ENCODE results near the gene CAPN11. TPM values are rescaled to one million over a fixed set of nuclear protein-coding genes. Genes with fewer than 3 reads are reported as not detected.

The CAPN11 gene
- total RNA-seq, 1 experiment from 2014 or later: not detected

DNA sequence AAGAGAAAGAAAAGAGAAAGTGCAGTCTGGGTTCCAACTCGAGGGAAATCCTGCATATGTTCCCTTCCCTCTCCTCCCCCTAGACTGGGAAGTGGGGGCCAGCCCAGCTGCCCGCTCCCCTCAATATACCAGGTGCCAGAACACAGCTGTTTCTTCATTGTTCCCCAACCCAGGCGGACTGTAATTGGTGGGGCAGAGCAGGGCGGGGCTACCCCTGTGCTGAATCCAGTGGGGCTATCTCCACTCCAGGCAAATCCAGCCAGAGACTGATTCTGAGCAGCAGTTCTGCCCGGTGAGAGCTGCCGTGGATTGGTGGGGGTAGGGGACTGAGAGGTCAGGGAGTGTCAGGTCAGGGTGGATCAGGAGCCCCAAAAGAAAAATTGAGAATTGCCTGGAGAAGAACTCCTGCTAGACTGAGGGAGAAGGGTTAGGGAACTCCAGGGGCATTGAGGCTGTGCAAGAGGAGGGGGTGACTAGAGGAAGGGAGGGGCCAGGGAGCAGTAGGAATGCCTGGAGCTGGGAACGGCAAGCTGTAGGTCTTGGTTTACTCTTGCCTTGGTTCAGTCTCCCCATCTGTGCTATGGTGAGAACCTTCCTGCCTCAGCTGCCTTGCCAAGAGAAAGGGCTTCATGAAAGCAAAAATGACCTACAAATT lies 58.2 kb downstream of the CAPN11 start, which contains the start of gene MYMX:
TSS of gene MYMX (plus strand) at position 250 of the 655 bp plus-strand sequence. CDS start 546 bp downstream, outside the sequence.
- ChIA-PET POLR2A (no interaction called here), RAD21 (ENCODE audit: low non-redundant PET in 1 of 2, low total read pairs in 2 of 2, uncharacterized antibody in 2 of 2, unreplicated experiment in 2 of 2) (no interaction called here), CTCF (no interaction called here)
- Histone ChIP-seq H3K79me2 (ENCODE audit: insufficient read depth, low read length) (no peaks in the 10 kb centered on the region), H3K4me2 (ENCODE audit: low read length) (no peak within 1 kb of the TSS), H2AFZ (ENCODE audit: low read depth, low read length, poor library complexity, severe bottlenecking) (no peak within 1 kb of the TSS), H3K27me3 (ENCODE audit: insufficient read depth, low read length) (no peaks in the 10 kb centered on the region), H3K9me2 (ENCODE audit: insufficient read depth) (no peaks in the 10 kb centered on the region), H4K20me1 (ENCODE audit: insufficient read depth) (no peaks in the 10 kb centered on the region), H3K27ac (ENCODE audit: low read depth, low read length) (no peak within 1 kb of the TSS), H3K4me3 (replicated peaks in 1 of 2; ENCODE audit: low read depth in 1 of 2, low read length in 2 of 2) (no peak within 1 kb of the TSS), H3K9me3 (ENCODE audit: control insufficient read depth in 1 of 2, insufficient read depth in 1 of 2, low read depth in 1 of 2, low read length in 2 of 2) (no peaks in the 10 kb centered on the region), H3K4me1 (ENCODE audit: control insufficient read depth in 1 of 2, insufficient read depth in 2 of 2, low read length in 2 of 2) (peaks cover 26 to 33% of the 10 kb centered on the region in 2 experiments; a peak in 3 of 4 replicates), H3K36me3 (ENCODE audit: control insufficient read depth in 1 of 2, insufficient read depth in 2 of 2, low read length in 2 of 2) (no peaks in the 10 kb centered on the region), H3K9ac (ENCODE audit: low read length) (no peak within 1 kb of the TSS)
- intact Hi-C loops (cut with micrococcal nuclease): no loop called here
- no peak for ATAC-seq
- no TSS peak for BruUV-seq (replicated peaks)
- DNase-seq (ENCODE audit: low read depth, low spot score): no peak
- TF ChIP-seq, protein P1, sequence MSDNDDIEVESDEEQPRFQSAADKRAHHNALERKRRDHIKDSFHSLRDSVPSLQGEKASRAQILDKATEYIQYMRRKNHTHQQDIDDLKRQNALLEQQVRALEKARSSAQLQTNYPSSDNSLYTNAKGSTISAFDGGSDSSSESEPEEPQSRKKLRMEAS (IDR thresholded peaks at IDR 0.05): no peak
- TF ChIP-seq CEBPB (IDR thresholded peaks at IDR 0.05; ENCODE audit: low read depth): no peak
- no peak for TF ChIP-seq ZNF274 (IDR thresholded peaks at IDR 0.05; ENCODE audit: low read depth, low read length)
- TF ChIP-seq, protein P2, sequence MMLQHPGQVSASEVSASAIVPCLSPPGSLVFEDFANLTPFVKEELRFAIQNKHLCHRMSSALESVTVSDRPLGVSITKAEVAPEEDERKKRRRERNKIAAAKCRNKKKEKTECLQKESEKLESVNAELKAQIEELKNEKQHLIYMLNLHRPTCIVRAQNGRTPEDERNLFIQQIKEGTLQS (IDR thresholded peaks at IDR 0.05): no peak
- no peak for TF ChIP-seq EZH2phosphoT487 (IDR thresholded peaks at IDR 0.05; ENCODE audit: borderline replicate concordance)
- TF ChIP-seq POLR2AphosphoS5 (IDR thresholded peaks at IDR 0.05; ENCODE audit: low read depth, low read length): no peak
- TF ChIP-seq CBX3 (IDR thresholded peaks at IDR 0.05; ENCODE audit: low read depth): no peak
- no peak for TF ChIP-seq RAD21 (IDR thresholded peaks at IDR 0.05; ENCODE audit: low read depth)
- TF ChIP-seq ELF1 (IDR thresholded peaks at IDR 0.05; ENCODE audit: borderline replicate concordance, low read depth): no peak
- no peak for TF ChIP-seq FOSL1 (IDR thresholded peaks at IDR 0.05; ENCODE audit: low read depth)
- TF ChIP-seq YY1 (IDR thresholded peaks at IDR 0.05; ENCODE audit: extremely low read depth, insufficient replicate concordance, low read depth, low read length): no peak

Measured in HCT116 (cell line).